Measurements from ENCODE around the gene TAMALIN. TPM values are rescaled to one million over a fixed set of nuclear protein-coding genes. Genes with fewer than 3 reads are reported as not detected.

The TAMALIN gene
- total RNA-seq, 1 experiment from 2014 or later = 2.2 TPM

DNA sequence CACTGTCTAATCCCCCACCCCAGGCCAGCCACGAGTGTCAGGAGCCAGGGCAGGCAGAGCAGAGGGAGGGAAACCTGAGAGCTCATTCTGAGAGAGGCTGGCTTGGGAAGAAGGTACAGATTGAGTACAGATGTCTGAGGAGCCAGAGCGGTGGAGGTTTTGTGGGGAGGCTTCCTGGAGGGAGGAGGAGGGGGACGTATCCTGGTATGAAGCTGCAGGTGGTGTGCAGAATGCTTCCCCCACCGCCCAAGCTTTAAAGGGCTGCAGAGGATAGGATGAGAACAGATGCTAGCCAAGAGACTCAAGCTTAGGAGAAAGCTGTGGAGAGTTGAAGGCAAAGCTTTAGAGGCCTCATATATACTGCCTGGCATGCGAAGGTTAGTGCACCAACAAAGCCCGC, 3.2 kb upstream of the TAMALIN start:
- H3K27me3 ChIP-seq (ENCODE audit: control insufficient read depth, insufficient read depth, low read length) = peaks cover 38% of the 10 kb centered on the region
- no peak overlapping the region for H3K4me3 ChIP-seq (ENCODE audit: insufficient read depth, low read depth, low read length)
- no peak for DNase-seq
- no peaks in the 10 kb centered on the region for H3K36me3 ChIP-seq (replicated peaks; ENCODE audit: control insufficient read depth, insufficient read depth, low read length)

GRCh38 chr12:52004042-52004648, 2.6 kb upstream of the TAMALIN start:
- H3K36me3 ChIP-seq (replicated peaks; ENCODE audit: control insufficient read depth, insufficient read depth, low read length) = no peaks in the 10 kb centered on the region
- no peak overlapping the region for H3K4me3 ChIP-seq (ENCODE audit: insufficient read depth, low read depth, low read length)
- DNase-seq = peak; percentile 90
- peaks cover 44% of the 10 kb centered on the region for H3K27me3 ChIP-seq (ENCODE audit: control insufficient read depth, insufficient read depth, low read length)

GRCh38 chr12:52005218-52005902, 1.4 kb upstream of the TAMALIN start:
- Histone ChIP-seq H3K4me3 (ENCODE audit: insufficient read depth, low read depth, low read length) (no peak overlapping the region), H3K27me3 (ENCODE audit: control insufficient read depth, insufficient read depth, low read length) (peaks cover 46% of the 10 kb centered on the region), H3K36me3 (replicated peaks; ENCODE audit: control insufficient read depth, insufficient read depth, low read length) (no peaks in the 10 kb centered on the region)
- DNase-seq = no peak

DNA sequence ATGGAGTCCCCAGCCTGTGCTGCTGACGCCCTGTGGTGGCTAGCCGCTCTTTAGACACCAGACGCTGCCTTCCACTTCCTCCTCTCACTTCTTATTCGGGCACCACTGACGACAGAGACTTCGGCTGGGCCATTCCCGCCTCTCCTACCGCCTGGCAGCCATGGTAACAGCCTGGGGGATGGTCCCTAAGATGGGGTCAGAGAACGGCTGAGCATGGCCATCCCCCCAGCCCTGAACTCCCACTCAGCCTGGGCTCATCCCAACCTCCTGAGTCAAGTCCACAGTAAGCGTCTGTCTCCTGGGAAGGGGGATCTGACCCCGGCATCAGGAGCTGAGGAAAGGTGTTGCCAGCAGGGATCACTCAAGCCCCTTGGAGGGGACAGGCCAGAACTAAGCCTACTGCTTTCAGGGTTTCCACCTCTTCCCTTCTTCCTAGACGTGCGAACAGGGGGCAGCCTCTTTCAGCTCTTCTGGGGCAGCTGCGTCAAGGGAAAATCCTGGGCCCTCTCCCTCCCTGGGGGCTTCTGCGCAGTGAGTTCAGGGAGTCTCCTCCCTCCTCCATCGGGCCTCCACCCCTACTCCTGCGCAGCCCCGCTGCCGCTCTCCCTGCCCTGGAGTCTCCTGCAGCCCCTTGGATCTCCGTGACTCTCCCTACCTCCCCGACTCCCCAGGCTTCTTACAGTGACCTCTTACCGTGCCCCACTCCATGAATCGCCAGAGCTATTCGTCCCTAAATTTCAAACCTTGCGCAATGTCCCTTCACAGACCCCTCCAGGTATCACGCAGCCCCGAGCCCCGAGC, 643 bp upstream of the TAMALIN start:
- Histone ChIP-seq H3K4me3 (ENCODE audit: insufficient read depth, low read depth, low read length) (peak overlapping the region; percentile 51), H3K36me3 (replicated peaks; ENCODE audit: control insufficient read depth, insufficient read depth, low read length) (no peaks in the 10 kb centered on the region), H3K27me3 (ENCODE audit: control insufficient read depth, insufficient read depth, low read length) (peaks cover 46% of the 10 kb centered on the region)
- DNase-seq = peak; percentile 88

- no peaks in the 10 kb centered on the region for H3K36me3 ChIP-seq (replicated peaks; ENCODE audit: control insufficient read depth, insufficient read depth, low read length)
- peak overlapping the region; percentile 51 for H3K4me3 ChIP-seq (ENCODE audit: insufficient read depth, low read depth, low read length)
- peak; percentile 80 for DNase-seq
- H3K27me3 ChIP-seq (ENCODE audit: control insufficient read depth, insufficient read depth, low read length) = peaks cover 46% of the 10 kb centered on the region
Observed at GRCh38 chr12:52007158-52007921, 594 bp downstream of the TAMALIN start.

DNA sequence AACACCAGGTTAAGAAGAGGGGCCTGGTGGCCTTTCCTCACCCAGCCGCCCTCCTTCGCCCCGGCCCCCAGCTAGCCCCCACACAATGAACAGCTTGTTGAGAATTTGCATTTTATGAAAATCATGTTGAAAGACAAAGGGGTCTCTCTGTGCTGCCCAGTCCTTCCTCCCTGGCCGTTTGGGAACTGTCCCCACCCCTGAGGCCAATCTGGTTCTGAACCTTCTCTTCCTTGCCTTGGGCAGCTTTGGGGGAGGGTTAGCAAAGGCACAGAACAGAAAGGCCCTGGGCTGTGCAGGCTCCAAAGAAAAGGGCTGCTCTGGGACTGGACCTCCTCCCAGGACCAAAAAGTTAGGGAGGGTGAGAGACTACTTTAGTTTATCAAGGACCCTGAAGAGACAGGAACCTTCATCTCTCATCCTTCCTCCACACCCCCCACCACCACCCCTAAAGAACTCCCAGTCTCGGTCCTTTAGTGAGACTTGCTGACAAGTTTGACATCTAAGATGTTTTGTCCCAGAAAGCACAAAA, 1.3 kb downstream of the TAMALIN start:
- no peaks in the 10 kb centered on the region for H3K36me3 ChIP-seq (replicated peaks; ENCODE audit: control insufficient read depth, insufficient read depth, low read length)
- DNase-seq = peak; percentile 50
- no peak overlapping the region; the same call in 1 of the 2 replicates for H3K4me3 ChIP-seq (ENCODE audit: insufficient read depth, low read depth, low read length)
- peaks cover 46% of the 10 kb centered on the region for H3K27me3 ChIP-seq (ENCODE audit: control insufficient read depth, insufficient read depth, low read length)

DNA sequence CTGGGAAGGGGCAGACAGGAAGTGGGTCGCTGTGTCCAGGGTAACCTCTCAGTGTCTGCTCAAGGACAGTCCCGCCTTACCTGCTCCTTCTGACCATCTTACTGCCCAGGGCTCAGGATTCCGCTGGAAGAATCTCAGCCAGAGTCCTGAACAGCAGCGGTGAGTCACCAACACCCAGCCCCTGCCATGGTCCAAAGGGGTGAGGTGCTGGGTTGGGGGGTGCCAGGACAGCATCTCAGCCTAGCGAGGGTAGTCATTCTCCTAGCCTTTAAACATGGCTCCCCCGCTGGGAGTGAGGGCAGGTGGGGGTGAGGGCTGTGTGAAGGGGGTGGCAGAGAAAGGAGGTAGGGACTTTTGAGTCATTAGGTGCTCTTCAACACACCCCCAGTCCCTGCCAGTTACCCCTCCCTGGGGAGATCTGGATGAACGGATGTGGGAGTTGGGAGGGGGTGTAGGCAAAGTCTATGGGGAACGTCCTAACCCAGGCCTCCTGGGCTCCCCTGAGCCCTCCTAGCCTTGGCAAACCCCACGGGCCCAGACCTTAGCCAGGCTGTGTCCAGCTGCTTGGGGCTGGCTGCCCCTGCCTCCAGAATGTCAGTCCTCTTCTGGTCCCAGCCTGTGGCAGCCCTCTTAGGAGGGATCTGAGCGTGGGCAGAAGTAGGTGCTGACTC, 2.5 kb downstream of the TAMALIN start:
- Histone ChIP-seq H3K27me3 (ENCODE audit: control insufficient read depth, insufficient read depth, low read length) (peaks cover 52% of the 10 kb centered on the region), H3K36me3 (replicated peaks; ENCODE audit: control insufficient read depth, insufficient read depth, low read length) (no peaks in the 10 kb centered on the region), H3K4me3 (ENCODE audit: insufficient read depth, low read depth, low read length) (no peak overlapping the region)
- DNase-seq = peak; percentile 52

DNA sequence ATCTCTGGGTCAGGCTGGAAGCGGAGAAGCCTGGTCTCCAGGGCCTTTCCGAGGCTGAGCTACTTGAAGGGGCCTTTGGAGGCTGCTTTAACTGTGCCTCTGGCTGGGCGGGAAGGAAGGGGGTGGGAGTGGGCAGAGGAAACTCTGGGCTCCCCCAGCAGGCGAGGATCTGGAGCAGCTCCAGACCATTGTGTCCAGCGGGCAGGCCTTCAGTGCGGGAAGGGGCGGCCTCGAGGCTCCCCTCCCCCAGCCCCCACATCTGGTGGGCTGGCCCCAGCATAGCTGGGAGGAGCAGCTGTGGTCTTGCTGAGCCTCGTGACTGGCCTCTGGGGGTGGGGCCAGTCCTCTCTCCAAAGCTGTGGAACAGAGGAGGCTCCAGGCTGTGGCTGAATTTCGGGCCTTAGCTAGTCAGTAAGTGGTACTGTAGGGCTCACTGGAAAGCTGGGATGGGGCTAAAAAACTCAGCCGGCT, 3.4 kb downstream of the TAMALIN start:
- peak; percentile 97 for DNase-seq
- Histone ChIP-seq H3K4me3 (ENCODE audit: insufficient read depth, low read depth, low read length) (no peak overlapping the region), H3K27me3 (ENCODE audit: control insufficient read depth, insufficient read depth, low read length) (peaks cover 53% of the 10 kb centered on the region), H3K36me3 (replicated peaks; ENCODE audit: control insufficient read depth, insufficient read depth, low read length) (no peaks in the 10 kb centered on the region)

GRCh38 chr12:52010692-52011601, 4.2 kb downstream of the TAMALIN start:
- no peak overlapping the region for H3K4me3 ChIP-seq (ENCODE audit: insufficient read depth, low read depth, low read length)
- H3K36me3 ChIP-seq (replicated peaks; ENCODE audit: control insufficient read depth, insufficient read depth, low read length) = no peaks in the 10 kb centered on the region
- H3K27me3 ChIP-seq (ENCODE audit: control insufficient read depth, insufficient read depth, low read length) = peaks cover 52% of the 10 kb centered on the region
- peak; percentile 39 for DNase-seq

DNA sequence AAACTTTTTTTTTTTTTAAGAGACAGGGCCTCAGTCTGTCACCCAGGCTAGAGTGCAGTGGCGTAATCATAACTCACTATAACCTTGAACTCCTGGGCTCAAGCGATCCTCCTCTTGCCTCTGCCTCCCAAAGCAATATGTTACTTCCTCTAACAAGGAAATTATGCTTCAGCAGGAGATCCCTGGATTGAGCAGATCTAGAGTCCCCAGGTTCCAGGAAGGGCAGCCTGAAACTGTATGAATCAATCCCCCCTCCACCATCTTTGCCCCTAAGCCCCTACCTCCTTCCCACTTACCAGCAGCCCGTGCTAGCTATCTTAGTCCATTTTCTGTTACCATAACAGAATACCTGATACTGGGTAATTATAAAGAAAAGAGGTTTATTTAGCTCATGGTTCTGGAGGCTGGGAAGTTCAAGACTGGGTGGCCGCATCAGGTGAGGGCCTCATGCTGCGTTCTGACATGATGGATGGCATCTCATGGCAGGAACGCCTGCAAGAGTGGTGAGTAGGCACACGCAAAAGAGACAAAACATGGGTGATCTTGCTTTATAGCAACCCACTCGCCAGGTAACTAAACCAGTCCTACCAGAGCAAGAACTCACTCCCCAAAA, 5.0 kb downstream of the TAMALIN start:
- peaks cover 48% of the 10 kb centered on the region for H3K27me3 ChIP-seq (ENCODE audit: control insufficient read depth, insufficient read depth, low read length)
- H3K36me3 ChIP-seq (replicated peaks; ENCODE audit: control insufficient read depth, insufficient read depth, low read length) = no peaks in the 10 kb centered on the region
- no peak overlapping the region for H3K4me3 ChIP-seq (ENCODE audit: insufficient read depth, low read depth, low read length)
- no peak for DNase-seq

DNA sequence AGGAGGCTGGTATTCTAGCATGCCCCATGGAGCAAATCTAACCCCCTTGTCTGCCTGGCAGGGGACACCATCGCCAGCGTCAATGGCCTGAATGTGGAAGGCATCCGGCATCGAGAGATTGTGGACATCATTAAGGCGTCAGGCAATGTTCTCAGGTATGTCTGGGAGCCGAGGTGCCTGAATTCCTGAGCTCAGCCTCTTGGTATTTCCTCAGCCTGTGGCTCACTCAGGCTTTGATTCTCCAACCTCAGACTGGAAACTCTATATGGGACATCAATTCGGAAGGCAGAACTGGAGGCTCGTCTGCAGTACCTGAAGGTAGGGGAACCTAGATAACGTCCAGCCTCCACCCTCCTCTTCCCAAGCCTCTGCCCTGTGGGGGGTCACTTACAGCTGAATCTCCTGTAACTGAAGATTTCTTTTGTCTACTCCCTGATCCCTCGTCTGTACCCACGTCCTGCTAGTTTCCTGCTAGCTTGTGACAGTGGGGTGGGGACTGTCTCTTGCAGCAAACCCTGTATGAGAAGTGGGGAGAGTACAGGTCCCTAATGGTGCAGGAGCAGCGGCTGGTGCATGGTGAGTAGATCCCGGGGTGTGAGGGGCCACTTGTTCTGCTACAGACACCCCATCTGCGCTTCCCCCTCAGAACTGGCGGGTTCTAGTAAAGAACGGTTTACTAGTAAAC, 7.0 kb downstream of the TAMALIN start:
- Histone ChIP-seq H3K4me3 (ENCODE audit: insufficient read depth, low read depth, low read length) (no peak overlapping the region), H3K27me3 (ENCODE audit: control insufficient read depth, insufficient read depth, low read length) (peaks cover 29% of the 10 kb centered on the region), H3K36me3 (replicated peaks; ENCODE audit: control insufficient read depth, insufficient read depth, low read length) (no peaks in the 10 kb centered on the region)
- DNase-seq = no peak
